ENCODE results near the gene NINJ1.
"Not testable (repeated sequence)": the region's sequence is repeated elsewhere in the genome, so short reads cannot be mapped to it uniquely, and the experiment has no call there.

The NINJ1 gene

DNA sequence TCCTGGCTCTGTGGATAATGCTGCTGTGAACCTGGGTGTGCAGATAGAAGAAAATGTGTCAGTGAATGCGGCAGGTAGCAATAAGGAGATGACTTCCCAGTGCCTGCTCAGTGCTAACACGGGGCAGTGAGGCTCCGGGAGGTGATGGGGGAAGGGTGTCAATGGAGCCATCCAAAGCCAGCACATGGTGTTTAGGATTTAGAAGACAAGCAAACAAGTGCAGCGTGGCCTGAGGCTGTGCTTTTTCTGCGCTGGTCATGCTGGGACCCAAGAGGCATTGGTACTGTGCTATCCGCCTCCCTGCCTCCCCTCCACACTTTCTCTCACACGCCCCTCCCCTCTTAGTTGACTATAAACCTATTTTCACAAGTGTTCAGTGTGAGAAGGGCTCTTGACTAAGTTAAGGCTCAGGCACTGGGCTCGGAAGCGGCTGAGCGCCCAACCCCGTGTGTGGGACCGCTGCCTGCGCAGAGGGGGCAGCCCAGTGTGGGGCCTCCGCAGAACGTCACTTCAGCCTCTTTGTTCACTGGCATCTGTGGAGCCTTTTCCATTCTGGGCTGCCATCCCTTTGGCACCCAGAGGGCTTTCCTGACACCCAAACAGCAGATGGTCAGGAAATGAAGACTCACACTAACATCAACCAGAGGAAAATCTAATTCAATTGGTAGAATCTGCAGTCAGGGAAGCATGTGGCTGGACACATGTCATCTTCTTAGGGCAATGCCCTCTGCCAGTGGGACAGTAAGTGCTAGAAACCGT lies 21.8 kb upstream of the NINJ1 start:
- Histone ChIP-seq H3K27me3 (ENCODE audit: control insufficient read depth, insufficient read depth, low read length) (no peaks in the 10 kb centered on the region), H3K36me3 (ENCODE audit: control insufficient read depth, insufficient read depth, low read length) (no peaks in the 10 kb centered on the region), H3K4me1 (ENCODE audit: control insufficient read depth, insufficient read depth, low read length) (peaks cover 2% of the 10 kb centered on the region), H3K4me3 (ENCODE audit: low read depth, low read length) (no peak overlapping the region), H3K9ac (ENCODE audit: low read depth, low read length) (no peak overlapping the region), H3K9me3 (ENCODE audit: control insufficient read depth, insufficient read depth, low read length) (no peaks in the 10 kb centered on the region)

GRCh38 chr9:93154293-93154903 lies 20.3 kb upstream of the NINJ1 start:
- H3K4me3 ChIP-seq (ENCODE audit: low read depth, low read length), result no peak overlapping the region
- H3K36me3 ChIP-seq (ENCODE audit: control insufficient read depth, insufficient read depth, low read length), result no peaks in the 10 kb centered on the region
- no peaks in the 10 kb centered on the region for H3K27me3 ChIP-seq (ENCODE audit: control insufficient read depth, insufficient read depth, low read length)
- H3K9ac ChIP-seq (ENCODE audit: low read depth, low read length), result no peak overlapping the region
- no peaks in the 10 kb centered on the region for H3K9me3 ChIP-seq (ENCODE audit: control insufficient read depth, insufficient read depth, low read length)
- no peaks in the 10 kb centered on the region for H3K4me1 ChIP-seq (ENCODE audit: control insufficient read depth, insufficient read depth, low read length)

DNA sequence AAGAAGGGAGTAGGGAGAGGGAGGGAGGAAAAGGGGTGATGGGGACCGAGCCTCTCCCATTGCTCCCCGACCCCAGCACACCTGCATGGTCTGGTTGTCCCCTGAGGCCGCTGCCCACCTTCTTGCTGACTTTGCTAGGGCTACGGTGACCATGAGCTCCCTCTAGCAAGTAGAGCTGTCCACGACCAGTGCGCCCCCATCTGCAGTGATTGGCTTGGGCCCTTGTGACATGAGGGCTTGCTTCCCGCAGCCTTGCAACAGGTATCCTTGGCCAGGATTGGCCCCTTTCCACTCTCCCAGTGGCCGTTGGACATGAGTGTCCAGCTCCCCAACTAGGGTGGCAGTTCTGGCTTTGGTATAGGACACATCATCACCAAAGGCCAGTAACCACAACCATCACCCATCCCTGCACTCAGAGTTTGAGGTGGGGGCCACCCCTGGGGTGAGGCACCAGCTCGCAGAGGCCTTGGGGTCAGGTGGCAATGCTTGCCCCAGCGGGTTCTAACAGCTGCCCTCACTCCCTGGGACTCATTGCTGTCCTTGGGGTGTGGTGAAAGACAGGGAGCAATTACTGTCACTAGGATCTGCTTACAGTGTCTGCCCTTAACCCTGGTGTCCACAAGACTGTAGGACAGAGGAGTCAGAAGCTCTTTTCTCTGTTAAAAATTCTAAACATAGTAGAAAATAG lies 17.2 kb upstream of the NINJ1 start:
- Histone ChIP-seq H3K9me3 (ENCODE audit: control insufficient read depth, insufficient read depth, low read length) (no peaks in the 10 kb centered on the region), H3K36me3 (ENCODE audit: control insufficient read depth, insufficient read depth, low read length) (no peaks in the 10 kb centered on the region), H3K9ac (ENCODE audit: low read depth, low read length) (no peak overlapping the region), H3K4me3 (ENCODE audit: low read depth, low read length) (no peak overlapping the region), H3K4me1 (ENCODE audit: control insufficient read depth, insufficient read depth, low read length) (no peaks in the 10 kb centered on the region), H3K27me3 (ENCODE audit: control insufficient read depth, insufficient read depth, low read length) (no peaks in the 10 kb centered on the region)

DNA sequence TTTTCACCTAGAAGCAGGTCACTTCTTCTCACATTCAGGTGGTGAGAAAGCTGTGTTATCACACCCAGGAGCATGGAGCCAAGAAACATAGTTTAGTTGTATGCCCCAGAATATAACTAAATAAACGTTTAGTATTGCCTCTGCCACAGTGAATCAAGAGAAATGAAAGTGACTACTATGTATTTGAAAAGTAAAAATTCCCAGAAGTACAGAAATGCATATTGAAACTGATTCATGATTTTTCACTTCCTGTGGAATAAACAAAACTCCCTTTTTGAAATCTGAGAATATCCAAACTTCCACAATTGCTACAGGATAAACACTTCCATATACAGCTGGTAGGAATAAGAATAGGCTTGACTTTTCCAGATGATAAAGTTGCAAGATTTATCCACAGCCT lies 15.3 kb upstream of the NINJ1 start:
- no peaks in the 10 kb centered on the region for H3K36me3 ChIP-seq (ENCODE audit: control insufficient read depth, insufficient read depth, low read length)
- no peak overlapping the region for H3K4me3 ChIP-seq (ENCODE audit: low read depth, low read length)
- no peaks in the 10 kb centered on the region for H3K27me3 ChIP-seq (ENCODE audit: control insufficient read depth, insufficient read depth, low read length)
- no peaks in the 10 kb centered on the region for H3K4me1 ChIP-seq (ENCODE audit: control insufficient read depth, insufficient read depth, low read length)
- no peak overlapping the region for H3K9ac ChIP-seq (ENCODE audit: low read depth, low read length)
- H3K9me3 ChIP-seq (ENCODE audit: control insufficient read depth, insufficient read depth, low read length), result no peaks in the 10 kb centered on the region

- no peaks in the 10 kb centered on the region for H3K4me1 ChIP-seq (ENCODE audit: control insufficient read depth, insufficient read depth, low read length)
- H3K4me3 ChIP-seq (ENCODE audit: low read depth, low read length), result no peak overlapping the region
- no peaks in the 10 kb centered on the region for H3K27me3 ChIP-seq (ENCODE audit: control insufficient read depth, insufficient read depth, low read length)
- no peaks in the 10 kb centered on the region for H3K9me3 ChIP-seq (ENCODE audit: control insufficient read depth, insufficient read depth, low read length)
- no peak overlapping the region for H3K9ac ChIP-seq (ENCODE audit: low read depth, low read length)
- H3K36me3 ChIP-seq (ENCODE audit: control insufficient read depth, insufficient read depth, low read length), result no peaks in the 10 kb centered on the region
These were observed 14.7 kb upstream of the NINJ1 start for GRCh38 chr9:93148721-93149120.

DNA sequence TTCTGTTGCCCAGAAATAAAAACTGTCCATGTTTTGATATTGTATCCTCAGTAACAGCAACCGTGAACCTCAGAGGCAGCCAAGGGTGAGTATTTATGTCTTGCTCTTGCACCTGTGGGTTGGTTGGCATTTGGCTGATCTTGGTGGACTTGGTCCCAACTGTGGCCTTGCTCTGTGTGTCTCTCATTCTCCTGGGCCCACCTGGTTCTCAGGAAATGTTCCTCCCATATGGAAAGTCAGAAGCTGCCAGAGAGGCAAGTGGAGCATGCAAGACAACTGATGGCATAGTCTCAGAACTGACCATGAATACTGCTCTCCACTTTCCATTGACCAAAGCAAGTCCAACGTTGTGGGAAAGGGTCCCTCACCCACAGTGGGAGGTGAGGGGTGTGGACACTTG lies 13.6 kb upstream of the NINJ1 start:
- no peaks in the 10 kb centered on the region for H3K9me3 ChIP-seq (ENCODE audit: control insufficient read depth, insufficient read depth, low read length)
- H3K36me3 ChIP-seq (ENCODE audit: control insufficient read depth, insufficient read depth, low read length), result no peaks in the 10 kb centered on the region
- no peaks in the 10 kb centered on the region for H3K4me1 ChIP-seq (ENCODE audit: control insufficient read depth, insufficient read depth, low read length)
- H3K27me3 ChIP-seq (ENCODE audit: control insufficient read depth, insufficient read depth, low read length), result no peaks in the 10 kb centered on the region
- H3K4me3 ChIP-seq (ENCODE audit: low read depth, low read length), result no peak overlapping the region
- H3K9ac ChIP-seq (ENCODE audit: low read depth, low read length), result no peak overlapping the region

GRCh38 chr9:93146696-93147095 lies 12.6 kb upstream of the NINJ1 start:
- not testable (repeated sequence) for H3K27me3 ChIP-seq (ENCODE audit: control insufficient read depth, insufficient read depth, low read length); H3K9me3 ChIP-seq (ENCODE audit: control insufficient read depth, insufficient read depth, low read length); H3K9ac ChIP-seq (ENCODE audit: low read depth, low read length); H3K4me3 ChIP-seq (ENCODE audit: low read depth, low read length); H3K4me1 ChIP-seq (ENCODE audit: control insufficient read depth, insufficient read depth, low read length); H3K36me3 ChIP-seq (ENCODE audit: control insufficient read depth, insufficient read depth, low read length)

- Histone ChIP-seq H3K9ac (ENCODE audit: low read depth, low read length) (no peak overlapping the region), H3K9me3 (ENCODE audit: control insufficient read depth, insufficient read depth, low read length) (no peaks in the 10 kb centered on the region), H3K4me1 (ENCODE audit: control insufficient read depth, insufficient read depth, low read length) (no peaks in the 10 kb centered on the region), H3K36me3 (ENCODE audit: control insufficient read depth, insufficient read depth, low read length) (no peaks in the 10 kb centered on the region), H3K27me3 (ENCODE audit: control insufficient read depth, insufficient read depth, low read length) (no peaks in the 10 kb centered on the region), H3K4me3 (ENCODE audit: low read depth, low read length) (no peak overlapping the region)
These were observed 9.9 kb upstream of the NINJ1 start for GRCh38 chr9:93143830-93144530.

- no peaks in the 10 kb centered on the region for H3K27me3 ChIP-seq (ENCODE audit: control insufficient read depth, insufficient read depth, low read length)
- no peak overlapping the region for H3K9ac ChIP-seq (ENCODE audit: low read depth, low read length)
- no peaks in the 10 kb centered on the region for H3K4me1 ChIP-seq (ENCODE audit: control insufficient read depth, insufficient read depth, low read length)
- no peak overlapping the region for H3K4me3 ChIP-seq (ENCODE audit: low read depth, low read length)
- H3K36me3 ChIP-seq (ENCODE audit: control insufficient read depth, insufficient read depth, low read length), result peaks cover 4% of the 10 kb centered on the region
- H3K9me3 ChIP-seq (ENCODE audit: control insufficient read depth, insufficient read depth, low read length), result no peaks in the 10 kb centered on the region
These were observed 7.9 kb upstream of the NINJ1 start for GRCh38 chr9:93141771-93142483.

GRCh38 chr9:93139365-93140182 lies 5.5 kb upstream of the NINJ1 start:
- H3K36me3 ChIP-seq (ENCODE audit: control insufficient read depth, insufficient read depth, low read length), result peaks cover 4% of the 10 kb centered on the region
- peaks cover 7% of the 10 kb centered on the region for H3K27me3 ChIP-seq (ENCODE audit: control insufficient read depth, insufficient read depth, low read length)
- H3K9ac ChIP-seq (ENCODE audit: low read depth, low read length), result no peak overlapping the region
- no peaks in the 10 kb centered on the region for H3K4me1 ChIP-seq (ENCODE audit: control insufficient read depth, insufficient read depth, low read length)
- no peak overlapping the region for H3K4me3 ChIP-seq (ENCODE audit: low read depth, low read length)
- no peaks in the 10 kb centered on the region for H3K9me3 ChIP-seq (ENCODE audit: control insufficient read depth, insufficient read depth, low read length)
